ENCODE results near the gene ZCCHC14. TPM values are rescaled to one million over a fixed set of nuclear protein-coding genes. Genes with fewer than 3 reads are reported as not detected.

Gene ZCCHC14
- total and polyA plus RNA-seq, 2 of the 13 experiments (the other 11 are each of a cell fraction or from before 2014, with no cell fraction given): 12.4 to 12.5 TPM

GRCh38 chr16:87383505-87384161 is 109.2 kb downstream of the ZCCHC14 start, which contains the start of gene FBXO31 (continued):
- TF ChIP-seq, protein P1, sequence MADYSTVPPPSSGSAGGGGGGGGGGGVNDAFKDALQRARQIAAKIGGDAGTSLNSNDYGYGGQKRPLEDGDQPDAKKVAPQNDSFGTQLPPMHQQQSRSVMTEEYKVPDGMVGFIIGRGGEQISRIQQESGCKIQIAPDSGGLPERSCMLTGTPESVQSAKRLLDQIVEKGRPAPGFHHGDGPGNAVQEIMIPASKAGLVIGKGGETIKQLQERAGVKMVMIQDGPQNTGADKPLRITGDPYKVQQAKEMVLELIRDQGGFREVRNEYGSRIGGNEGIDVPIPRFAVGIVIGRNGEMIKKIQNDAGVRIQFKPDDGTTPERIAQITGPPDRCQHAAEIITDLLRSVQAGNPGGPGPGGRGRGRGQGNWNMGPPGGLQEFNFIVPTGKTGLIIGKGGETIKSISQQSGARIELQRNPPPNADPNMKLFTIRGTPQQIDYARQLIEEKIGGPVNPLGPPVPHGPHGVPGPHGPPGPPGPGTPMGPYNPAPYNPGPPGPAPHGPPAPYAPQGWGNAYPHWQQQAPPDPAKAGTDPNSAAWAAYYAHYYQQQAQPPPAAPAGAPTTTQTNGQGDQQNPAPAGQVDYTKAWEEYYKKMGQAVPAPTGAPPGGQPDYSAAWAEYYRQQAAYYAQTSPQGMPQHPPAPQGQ (CRISPR knock-in tag; IDR thresholded peaks at IDR 0.05; ENCODE audit: borderline replicate concordance): no peak
- peak; percentile 82 for TF ChIP-seq TEAD3 (CRISPR knock-in tag; optimal IDR thresholded peaks at IDR 0.05; ENCODE audit: borderline replicate concordance)
- 0 out of 2 replicates have a peak, but pooled peaks have one; percentile 59 for TF ChIP-seq MTERF4 (CRISPR knock-in tag; IDR thresholded peaks at IDR 0.05)
- peak; percentile 93 for TF ChIP-seq TARDBP (CRISPR knock-in tag; IDR thresholded peaks at IDR 0.05)
- no peak for TF ChIP-seq ZNF577 (CRISPR knock-in tag; IDR thresholded peaks at IDR 0.05; ENCODE audit: borderline replicate concordance, low read depth)
- no peak for TF ChIP-seq IKZF1 (IDR thresholded peaks at IDR 0.05)
- no peak; the same call in none of the 2 replicates for TF ChIP-seq ZBTB2 (CRISPR knock-in tag; IDR thresholded peaks at IDR 0.05; ENCODE audit: low read depth)
- TF ChIP-seq ZNF589 (CRISPR knock-in tag; conservative IDR thresholded peaks at IDR 0.05): peak; percentile 66
- TF ChIP-seq DNMT3B (CRISPR knock-in tag; conservative IDR thresholded peaks at IDR 0.05): no peak; the same call in 1 of the 2 replicates
- TF ChIP-seq MYPOP (CRISPR knock-in tag; IDR thresholded peaks at IDR 0.05): peak; percentile 96
- no peak; the same call in 1 of the 2 replicates for TF ChIP-seq ZNF737 (CRISPR knock-in tag; IDR thresholded peaks at IDR 0.05; ENCODE audit: borderline replicate concordance)
- peak; percentile 61 for TF ChIP-seq ZNF609 (CRISPR knock-in tag; IDR thresholded peaks at IDR 0.05; ENCODE audit: borderline replicate concordance)
- no peak for TF ChIP-seq SYNCRIP (IDR thresholded peaks at IDR 0.05; ENCODE audit: insufficient read depth, low read depth, low read length)
- TF ChIP-seq, protein P2, sequence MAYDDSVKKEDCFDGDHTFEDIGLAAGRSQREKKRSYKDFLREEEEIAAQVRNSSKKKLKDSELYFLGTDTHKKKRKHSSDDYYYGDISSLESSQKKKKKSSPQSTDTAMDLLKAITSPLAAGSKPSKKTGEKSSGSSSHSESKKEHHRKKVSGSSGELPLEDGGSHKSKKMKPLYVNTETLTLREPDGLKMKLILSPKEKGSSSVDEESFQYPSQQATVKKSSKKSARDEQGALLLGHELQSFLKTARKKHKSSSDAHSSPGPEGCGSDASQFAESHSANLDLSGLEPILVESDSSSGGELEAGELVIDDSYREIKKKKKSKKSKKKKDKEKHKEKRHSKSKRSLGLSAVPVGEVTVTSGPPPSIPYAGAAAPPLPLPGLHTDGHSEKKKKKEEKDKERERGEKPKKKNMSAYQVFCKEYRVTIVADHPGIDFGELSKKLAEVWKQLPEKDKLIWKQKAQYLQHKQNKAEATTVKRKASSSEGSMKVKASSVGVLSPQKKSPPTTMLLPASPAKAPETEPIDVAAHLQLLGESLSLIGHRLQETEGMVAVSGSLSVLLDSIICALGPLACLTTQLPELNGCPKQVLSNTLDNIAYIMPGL (CRISPR knock-in tag; IDR thresholded peaks at IDR 0.05; ENCODE audit: borderline replicate concordance in 1 of 2, low read depth in 1 of 2): peak; percentile 100
- TF ChIP-seq REPIN1 (CRISPR knock-in tag; IDR thresholded peaks at IDR 0.05; ENCODE audit: borderline replicate concordance, low read depth): peak; percentile 97; the same call in 1 of the 2 replicates

All from HepG2 (cell line).